ENCODE results near the gene PCDHGA1.
"Not testable (repeated sequence)": the region's sequence is repeated elsewhere in the genome, so short reads cannot be mapped to it uniquely, and the experiment has no call there.

The PCDHGA1 gene

GRCh38 chr5:141330299-141331080 lies at the start of gene PCDHGA1:
Gene PCDHGA1 (plus strand): TSS chr5:141330514.
- no peak for DNase-seq

GRCh38 chr5:141298376-141298775 lies 31.9 kb upstream of the PCDHGA1 start:
- no peak for DNase-seq

GRCh38 chr5:141303756-141304155 lies 26.6 kb upstream of the PCDHGA1 start, which contains the start of gene SLC25A2:
Gene SLC25A2 (minus strand): TSS chr5:141304049. CDS start chr5:141303865, 184 bp downstream.
- no peak for DNase-seq

- no peak for DNase-seq
These were observed 23.7 kb upstream of the PCDHGA1 start for GRCh38 chr5:141306630-141307029.

- DNase-seq = no peak
These were observed 16.6 kb upstream of the PCDHGA1 start for GRCh38 chr5:141313711-141314110.

GRCh38 chr5:141316963-141317362 lies 13.4 kb upstream of the PCDHGA1 start:
- not testable (repeated sequence) for DNase-seq

- no peak for DNase-seq
These were observed 11.1 kb upstream of the PCDHGA1 start for GRCh38 chr5:141319202-141319601.

GRCh38 chr5:141319699-141320098 lies 10.6 kb upstream of the PCDHGA1 start:
- DNase-seq = no peak

GRCh38 chr5:141320225-141321169 lies 9.8 kb upstream of the PCDHGA1 start, which contains the start of gene TAF7:
Gene TAF7 (minus strand): TSS chr5:141320784. CDS start chr5:141320044, 740 bp downstream.
- peak; percentile 82 for DNase-seq

- DNase-seq = no peak
These were observed 8.1 kb upstream of the PCDHGA1 start for GRCh38 chr5:141322261-141322660.

- no peak for DNase-seq
These were observed 4.0 kb upstream of the PCDHGA1 start for GRCh38 chr5:141326088-141326854.

GRCh38 chr5:141328231-141328630 lies 2.1 kb upstream of the PCDHGA1 start:
- no peak for DNase-seq

GRCh38 chr5:141332571-141332970 lies 2.3 kb downstream of the PCDHGA1 start:
- not testable (repeated sequence) for DNase-seq

- no peak for DNase-seq
These were observed 8.4 kb downstream of the PCDHGA1 start, which contains the start of gene PCDHGA2 for GRCh38 chr5:141338538-141339306. Gene PCDHGA2 (plus strand): TSS chr5:141338760.

GRCh38 chr5:141340781-141341354 lies 10.6 kb downstream of the PCDHGA1 start:
- DNase-seq = not testable (repeated sequence)

- DNase-seq = no peak
These were observed 12.5 kb downstream of the PCDHGA1 start for GRCh38 chr5:141342773-141343172.

- no peak for DNase-seq
These were observed 13.1 kb downstream of the PCDHGA1 start, which contains the start of gene PCDHGA3 for GRCh38 chr5:141343242-141343952. Gene PCDHGA3 (plus strand): TSS chr5:141343829. CDS start chr5:141344034, 205 bp downstream.

GRCh38 chr5:141343953-141344463 lies 13.7 kb downstream of the PCDHGA1 start:
- DNase-seq = no peak

- DNase-seq = no peak
These were observed 15.0 kb downstream of the PCDHGA1 start for GRCh38 chr5:141345327-141345726.

GRCh38 chr5:141346017-141346416 lies 15.7 kb downstream of the PCDHGA1 start:
- DNase-seq = not testable (repeated sequence)

Data from NCI-H1092 treated with DMSO at 0.1 percent for 48 hours (cell line).